ENCODE data around the gene NFKBIB. TPM values are rescaled to one million over a fixed set of nuclear protein-coding genes. Genes with fewer than 3 reads are reported as not detected.
"Not testable (repeated sequence)": the region's sequence is repeated elsewhere in the genome, so short reads cannot be mapped to it uniquely, and the experiment has no call there.

NFKBIB gene
- total RNA-seq, 1 donor from 2014 or later: 26.1 TPM

DNA sequence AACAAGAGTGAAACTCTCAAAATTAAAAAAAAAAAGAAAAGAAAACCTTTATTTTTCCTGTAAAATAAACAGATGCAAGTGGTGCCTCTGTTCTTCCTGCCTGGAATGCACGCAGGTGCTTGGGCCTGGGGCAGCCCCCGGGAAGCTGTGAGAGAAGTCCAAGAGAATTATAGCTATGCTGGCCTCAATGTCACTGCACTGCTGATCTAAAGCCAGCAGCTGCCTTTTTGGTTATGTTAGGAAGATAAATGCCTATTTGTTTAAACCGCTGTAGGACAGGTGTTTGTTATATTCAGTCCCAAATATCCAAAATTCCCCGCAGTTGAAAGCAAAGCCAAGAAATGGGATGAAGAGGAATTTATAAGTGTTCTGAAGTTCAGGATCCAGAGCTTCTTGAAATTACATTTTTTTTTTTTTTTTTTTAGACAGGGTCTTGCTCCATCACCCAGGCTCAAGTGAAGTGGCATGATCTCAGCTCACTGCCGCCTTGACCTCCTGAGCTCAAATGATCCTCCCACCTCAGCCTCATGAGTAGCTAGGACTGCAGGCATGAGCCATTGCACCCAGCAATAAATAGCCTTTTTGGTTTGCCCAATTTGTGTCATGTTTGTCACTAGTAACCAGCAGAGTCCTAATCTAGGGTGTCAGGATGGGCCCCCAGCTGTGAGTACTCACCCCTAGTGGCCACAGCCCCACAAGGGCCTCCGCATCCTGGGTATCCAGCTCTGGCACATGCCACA is 23.9 kb upstream of the NFKBIB start:
- peak; percentile 66 for DNase-seq (ENCODE audit: low read depth)

- DNase-seq (ENCODE audit: low read depth): peak; percentile 86
Measured at GRCh38 chr19:38877781-38878574, 21.8 kb upstream of the NFKBIB start, which contains the start of gene RINL. Gene RINL, minus strand, starts transcription at chr19:38878275. Its CDS starts 1,533 bp downstream, at chr19:38876742.

DNA sequence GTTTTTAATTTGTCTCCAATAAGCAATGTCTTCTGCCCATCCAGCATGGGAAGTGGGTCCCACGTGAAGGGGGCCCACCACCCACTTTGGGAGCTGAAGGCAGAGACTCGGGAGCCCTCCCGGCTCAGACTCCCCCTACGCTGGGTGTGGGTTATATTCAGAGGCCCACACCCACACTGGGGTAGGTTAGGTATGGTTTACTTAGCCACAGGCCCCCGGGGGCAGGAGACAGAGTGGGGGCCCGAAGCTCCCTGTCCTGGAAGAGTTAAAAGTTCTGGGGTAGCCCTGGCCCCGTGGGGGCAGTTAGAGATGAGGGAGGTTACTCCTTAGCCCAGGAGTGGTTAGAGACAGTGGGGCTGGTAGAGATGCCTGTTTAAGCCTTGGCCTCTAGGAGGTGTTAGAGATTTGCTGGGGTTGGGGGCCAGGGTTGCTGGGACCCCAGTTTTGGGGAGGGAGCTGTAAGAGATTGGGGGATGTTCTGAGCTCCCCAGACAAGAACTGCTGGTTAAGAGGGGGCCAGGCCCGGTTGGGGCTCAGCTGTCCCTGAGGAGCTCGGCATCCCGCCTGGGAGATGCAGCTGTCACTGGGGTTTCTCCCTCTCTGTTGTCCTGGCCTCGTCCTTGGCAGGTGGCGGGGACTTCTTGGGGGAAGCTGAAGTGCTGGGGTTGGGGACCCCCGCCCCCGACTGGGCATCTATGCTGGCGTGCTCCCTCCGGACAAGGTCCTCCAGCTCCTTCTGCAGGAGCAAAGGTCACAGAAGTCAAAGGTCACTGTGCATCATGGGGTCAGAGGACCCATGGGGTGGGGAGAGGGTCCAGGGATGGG is 21.0 kb upstream of the NFKBIB start:
- peak; percentile 80 for DNase-seq (ENCODE audit: low read depth)

DNA sequence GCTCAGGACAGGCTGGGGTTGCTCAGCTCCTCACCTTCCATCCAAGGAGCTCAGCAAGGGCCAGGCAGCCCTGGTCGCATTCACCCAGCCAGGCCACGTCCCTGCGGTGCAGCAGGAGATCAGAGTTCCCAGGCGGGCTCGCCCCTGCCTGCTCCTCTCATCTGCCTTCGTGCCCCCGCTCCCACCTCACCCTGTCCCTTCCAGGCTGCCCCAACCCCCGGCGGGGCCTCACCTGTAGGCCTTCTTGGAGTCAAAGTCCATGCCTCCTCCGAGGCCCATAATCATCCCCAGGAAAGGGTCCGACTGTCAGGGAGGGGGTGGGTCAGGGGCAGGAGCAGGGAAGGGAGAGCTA is 20.4 kb upstream of the NFKBIB start:
- no peak for DNase-seq (ENCODE audit: low read depth)

DNA sequence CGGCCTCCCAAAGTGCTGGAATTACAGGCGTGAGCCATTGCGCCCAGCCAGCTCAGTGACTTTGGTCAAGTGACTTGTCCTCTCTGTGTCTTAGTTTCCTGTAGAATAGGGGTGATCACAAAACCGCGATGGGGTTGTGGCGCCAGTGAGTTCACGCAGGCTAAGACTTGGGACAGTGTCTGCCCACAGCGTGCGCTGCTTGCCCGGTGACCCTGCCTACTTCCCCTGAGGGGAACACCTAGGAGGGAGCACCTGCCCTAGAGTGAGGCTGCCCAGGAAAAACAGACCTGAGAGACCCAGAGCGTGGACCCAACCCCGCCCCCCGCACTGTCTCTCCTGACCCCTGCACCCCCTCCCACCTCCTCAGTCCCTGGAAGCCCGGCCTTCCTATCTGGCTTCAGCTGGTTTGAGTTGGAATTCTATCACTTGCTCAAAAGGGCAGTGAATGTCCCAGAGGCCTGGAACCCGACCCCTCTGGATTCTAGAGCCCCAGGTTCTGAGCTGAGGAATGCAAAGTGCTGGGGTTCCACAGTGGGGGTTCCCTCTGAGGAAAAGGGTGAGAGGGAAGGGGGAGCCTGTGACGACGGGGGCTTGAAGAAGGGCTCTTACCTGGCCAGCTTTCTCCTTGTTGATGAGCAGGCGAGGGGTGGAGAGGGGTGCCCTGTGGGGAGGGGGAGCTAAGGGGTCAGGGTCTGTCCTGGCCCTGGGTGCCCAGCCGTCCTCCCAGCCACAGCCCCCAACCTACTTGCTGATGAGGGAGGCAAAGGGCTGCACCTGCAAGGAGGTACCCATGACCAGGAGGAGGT is 19.5 kb upstream of the NFKBIB start:
- no peak for DNase-seq (ENCODE audit: low read depth)

- DNase-seq (ENCODE audit: low read depth): no peak
Measured at GRCh38 chr19:38880882-38881609, 18.7 kb upstream of the NFKBIB start.

GRCh38 chr19:38883286-38883685 is 16.5 kb upstream of the NFKBIB start:
- no peak for DNase-seq (ENCODE audit: low read depth)

- DNase-seq (ENCODE audit: low read depth): not testable (repeated sequence)
Measured at GRCh38 chr19:38884691-38885090, 15.1 kb upstream of the NFKBIB start.

DNA sequence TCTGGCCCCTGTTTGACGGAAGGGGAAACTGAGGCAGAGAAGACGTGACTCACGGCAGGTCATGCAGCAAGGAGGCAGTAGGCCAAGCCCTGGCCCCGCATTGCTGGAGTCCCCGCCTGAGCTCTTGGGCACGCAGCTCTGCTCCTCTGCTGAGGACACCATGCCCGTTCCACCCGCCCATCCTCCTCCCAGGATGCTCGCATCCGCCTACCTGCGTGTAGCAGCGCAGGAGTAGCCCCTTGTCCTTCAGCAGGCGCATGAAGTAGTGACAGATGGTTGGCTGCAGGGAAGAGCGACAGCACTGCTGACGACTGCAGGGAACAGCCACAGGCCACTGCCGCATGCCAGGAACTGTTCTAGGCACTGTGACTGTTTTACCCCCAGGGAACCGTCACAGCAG is 10.9 kb upstream of the NFKBIB start:
- no peak for DNase-seq (ENCODE audit: low read depth)

- no peak for DNase-seq (ENCODE audit: low read depth)
Measured at GRCh38 chr19:38889803-38890202, 10.0 kb upstream of the NFKBIB start.

- peak; percentile 97 for DNase-seq (ENCODE audit: low read depth)
Measured at GRCh38 chr19:38890686-38891085, 9.1 kb upstream of the NFKBIB start.

- peak; percentile 96 for DNase-seq (ENCODE audit: low read depth)
Measured at GRCh38 chr19:38891771-38892170, 8.0 kb upstream of the NFKBIB start.

DNA sequence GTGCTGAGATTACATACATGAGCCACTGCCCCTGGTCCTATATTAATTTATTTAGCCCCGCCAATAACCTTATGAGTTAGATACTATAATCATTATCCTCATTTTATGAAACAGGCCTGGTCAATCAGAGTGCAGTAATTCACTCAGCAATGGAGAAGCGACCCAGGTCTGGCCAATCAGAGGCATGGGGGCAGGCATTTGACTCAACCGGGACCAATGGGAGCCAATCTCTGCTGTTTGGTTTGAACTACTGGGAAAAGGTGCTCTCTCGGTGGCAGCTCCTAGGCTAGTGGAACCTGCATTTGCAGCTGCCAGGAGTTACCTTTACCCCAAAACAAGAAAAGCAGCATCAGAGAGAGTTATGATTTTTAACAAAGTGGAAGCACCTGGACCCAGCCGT is 6.9 kb upstream of the NFKBIB start:
- no peak for DNase-seq (ENCODE audit: low read depth)

DNA sequence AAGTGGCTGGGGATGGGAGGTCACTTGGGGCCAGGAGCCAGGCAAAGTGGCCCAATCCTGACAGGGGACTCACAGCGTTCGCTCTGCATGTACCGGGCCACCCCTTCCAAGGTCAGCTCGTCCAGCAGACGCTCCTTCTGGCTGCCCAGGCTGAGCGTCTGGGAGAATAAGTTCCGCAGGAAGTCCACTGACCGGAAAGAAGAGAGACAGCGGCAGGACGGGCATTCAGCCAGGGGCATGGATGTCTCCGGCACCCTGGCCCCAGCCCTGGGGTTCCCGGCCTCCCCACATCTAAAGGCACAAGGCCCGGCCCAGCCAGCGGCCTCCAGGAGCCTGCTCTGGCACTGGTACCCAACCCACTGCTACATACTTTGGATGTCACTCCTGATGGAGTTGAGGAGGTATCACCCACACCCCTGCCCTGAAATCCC is 6.4 kb upstream of the NFKBIB start:
- DNase-seq (ENCODE audit: low read depth): no peak

DNA sequence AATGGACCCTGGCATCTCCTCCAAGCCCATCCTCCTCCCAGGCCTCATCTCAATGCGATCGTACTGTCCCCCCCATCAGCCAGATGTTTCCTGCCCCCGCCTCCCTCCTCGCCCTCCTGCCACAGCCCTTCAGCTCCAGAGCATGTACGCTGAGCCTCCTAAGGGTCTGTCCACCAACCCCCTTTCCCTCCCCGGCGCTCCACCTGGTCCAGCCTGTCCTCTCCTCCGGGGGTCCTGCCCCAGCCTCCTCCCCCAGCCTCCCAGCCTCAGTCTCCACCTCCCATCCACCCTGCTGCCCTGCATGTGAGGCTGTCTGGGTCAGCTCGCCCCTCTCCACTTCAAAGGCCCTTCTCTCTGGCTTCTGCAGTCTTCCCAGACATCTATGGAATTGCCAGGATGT is 4.8 kb upstream of the NFKBIB start:
- DNase-seq (ENCODE audit: low read depth): no peak

DNA sequence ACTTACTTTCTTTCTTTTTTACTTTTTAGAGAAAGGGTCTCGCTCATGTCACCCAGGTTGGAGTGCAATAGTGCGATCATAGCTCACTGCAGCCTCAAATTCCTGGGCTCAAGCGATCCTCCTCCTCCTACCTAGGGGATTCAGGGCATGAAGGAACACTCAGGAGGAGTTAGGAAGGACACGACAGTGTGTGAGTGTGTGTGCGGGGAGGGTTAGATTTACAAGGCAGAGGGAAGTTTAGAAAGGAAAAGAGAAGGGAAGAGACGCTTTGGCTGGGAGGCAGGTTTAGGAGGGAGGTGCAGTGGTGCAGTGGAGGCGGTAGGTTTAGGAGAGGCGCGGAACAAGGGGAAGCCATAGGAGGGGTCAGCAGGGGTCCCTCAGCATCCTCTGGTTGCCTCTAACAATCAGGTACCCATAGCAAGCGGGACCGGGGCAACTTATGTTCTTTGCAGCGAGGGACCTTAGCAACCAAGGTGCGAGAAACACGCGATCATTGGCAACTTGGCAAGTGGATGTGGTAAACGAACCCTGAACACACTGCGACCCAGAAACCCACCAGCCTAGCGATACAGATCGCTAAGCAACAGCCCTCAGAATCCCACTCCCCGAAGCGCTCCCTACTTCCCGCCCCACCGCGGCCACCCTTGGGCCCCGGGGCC is 852 bp upstream of the NFKBIB start:
- DNase-seq (ENCODE audit: low read depth): no peak

GRCh38 chr19:38900202-38900629 is 447 bp downstream of the NFKBIB start:
- peak; percentile 84 for DNase-seq (ENCODE audit: low read depth)

DNA sequence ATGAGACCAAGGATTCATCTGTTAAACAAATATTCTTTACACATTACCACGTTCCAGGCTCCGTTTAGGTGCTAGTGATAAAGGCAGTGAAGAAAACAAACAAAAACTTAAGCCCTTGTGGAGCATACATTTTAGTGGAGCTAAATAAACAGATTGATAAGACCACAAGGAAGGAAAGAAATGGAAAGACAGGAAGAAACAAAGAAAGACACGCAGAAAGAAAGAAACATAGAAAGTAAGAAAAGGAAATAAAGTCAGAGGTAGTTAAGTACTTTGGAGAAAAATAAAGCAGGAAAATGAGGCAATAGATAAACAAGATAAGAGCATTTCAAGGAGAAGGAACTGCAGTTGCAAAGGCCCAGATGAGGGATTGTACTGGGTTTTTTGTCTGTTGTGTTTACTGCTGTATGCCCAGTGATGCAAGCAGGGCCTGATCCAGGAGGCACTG is 998 bp downstream of the NFKBIB start:
- DNase-seq (ENCODE audit: low read depth): no peak

- DNase-seq (ENCODE audit: low read depth): no peak
Measured at GRCh38 chr19:38901683-38902082, 1.9 kb downstream of the NFKBIB start.

Data from myocyte (in vitro differentiated cells).